Measurements from ENCODE around the gene METTL23. TPM values are rescaled to one million over a fixed set of nuclear protein-coding genes. Genes with fewer than 3 reads are reported as not detected.

METTL23 gene
- total and polyA plus RNA-seq, 2 of the 8 experiments (the other 6 are each of a cell fraction or from before 2014, with no cell fraction given): 36.1 to 60.2 TPM

GRCh38 chr17:76678330-76678729 lies 48.3 kb upstream of the METTL23 start:
- TF ChIP-seq E2F6 (IDR thresholded peaks at IDR 0.05) (no peak), FOSL1 (IDR thresholded peaks at IDR 0.05; ENCODE audit: insufficient read depth, low read depth, low read length) (no peak), CHD2 (IDR thresholded peaks at IDR 0.05; ENCODE audit: low read length) (no peak)
- no peak for DNase-seq (ENCODE audit: low read depth in 1 of 2, low spot score in 2 of 2)
- Histone ChIP-seq H3K27me3 (replicated peaks in 1 of 4; ENCODE audit: control insufficient read depth in 3 of 4, extremely low read depth in 1 of 4, insufficient read depth in 3 of 4, low read length in 3 of 4) (no peaks in the 10 kb centered on the region), H3K4me2 (ENCODE audit: insufficient read depth in 1 of 2, low read depth in 2 of 2, low read length in 2 of 2) (no peak overlapping the region), H3K23ac (ENCODE audit: insufficient read length) (no peak overlapping the region), H3K79me2 (ENCODE audit: control insufficient read depth in 1 of 2, insufficient read depth in 2 of 2, low read length in 2 of 2) (no peaks in the 10 kb centered on the region), H2AFZ (ENCODE audit: low read length) (no peak overlapping the region), H2BK120ac (replicated peaks; ENCODE audit: low read depth, low read length) (no peak overlapping the region), H3K4me1 (replicated peaks in 1 of 4; ENCODE audit: control insufficient read depth in 3 of 4, insufficient read depth in 4 of 4, low read length in 3 of 4) (peaks cover 0 to 8% (median 4%) of the 10 kb centered on the region in 4 experiments; a peak in 5 of 7 replicates), H3K4me3 (ENCODE audit: extremely low read depth in 1 of 4, insufficient read depth in 2 of 4, low read depth in 3 of 4, low read length in 4 of 4) (no peak overlapping the region), H3K14ac (ENCODE audit: insufficient read length) (no peak overlapping the region), H4K20me1 (replicated peaks in 1 of 2; ENCODE audit: control insufficient read depth in 1 of 2, insufficient read depth in 2 of 2, low read length in 2 of 2) (peaks cover 0 to 2% of the 10 kb centered on the region in 2 experiments), H3K9ac (replicated peaks in 1 of 4; ENCODE audit: extremely low read depth in 1 of 4, low read depth in 3 of 4, low read length in 3 of 4) (no peak overlapping the region), H3K4ac (replicated peaks; ENCODE audit: insufficient read length, low read depth, low read length) (no peak overlapping the region), H3K27ac (ENCODE audit: low read depth, low read length) (no peak overlapping the region), H4K5ac (ENCODE audit: insufficient read length, low read depth, low read length) (no peak overlapping the region), H3K56ac (replicated peaks; ENCODE audit: insufficient read length, low read depth, low read length) (no peak overlapping the region), H4K8ac (ENCODE audit: extremely low read depth, insufficient read depth, low read length) (no peak overlapping the region), H4K91ac (replicated peaks; ENCODE audit: insufficient read length, low read length) (no peak overlapping the region), H3K36me3 (ENCODE audit: control insufficient read depth in 2 of 4, insufficient read depth in 4 of 4, low read length in 3 of 4) (no peaks in the 10 kb centered on the region), H3K9me3 (ENCODE audit: insufficient read depth in 2 of 2, low read depth in 1 of 2, low read length in 1 of 2) (no peaks in the 10 kb centered on the region), H3K79me1 (ENCODE audit: low read depth, low read length) (no peaks in the 10 kb centered on the region), H2BK12ac (ENCODE audit: low read depth, low read length) (no peak overlapping the region), H2BK5ac (ENCODE audit: low read depth, low read length) (no peak overlapping the region), H3K23me2 (ENCODE audit: low read depth, low read length) (no peaks in the 10 kb centered on the region), H2BK20ac (ENCODE audit: low read length) (no peak overlapping the region), H3K18ac (ENCODE audit: extremely low read depth, low read length) (no peak overlapping the region), H2BK15ac (ENCODE audit: low read length) (no peak overlapping the region), H2AK5ac (ENCODE audit: low read depth, low read length) (no peak overlapping the region)
- no peak for FAIRE-seq
- POLR2A ChIA-PET (ENCODE audit: partially characterized antibody): interaction anchor here (1.1 kb wide), 2 partner anchors 54 to 59 kb away, joined by 3 read pairs; partner anchors contain the start of gene SRSF2
- CTCF ChIA-PET (ENCODE audit: partially characterized antibody): interaction anchor here (0.7 to 1.5 kb wide), 4 partner anchors 25 to 127 kb away, joined by 3 to 5 read pairs (median 4); no protein-coding TSS in a partner anchor
- 82% methylated on average over 12 of the region's 12 CpGs; no CpG with 5 or more reads in 1 of the 2 experiments for WGBS, 2 experiments (ENCODE audit: extremely low coverage in 1 of 2, insufficient coverage in 1 of 2, insufficient read length in 1 of 2, insufficient replicate concordance in 2 of 2, low coverage in 1 of 2, low lambda C conversion rate in 2 of 2, missing lambda C conversion rate in 1 of 2)
